Lower leg skin (tissue), 4 donors: ENCODE data around the gene PRDM16. TPM values are rescaled to one million over a fixed set of nuclear protein-coding genes. Genes with fewer than 3 reads are reported as not detected.

Experiments
- DNase-seq, 2 donors: peaks; one replicate each; pipeline ENCODE4 v3.0.0-alpha.2; 2019; ENCODE audit warnings: low spot score in 2 of 2
- H3K4me3 ChIP-seq: fragments of 200-600 bp; sonication (generic); 2 replicates; pipeline ENCODE4 v1.5.1; 2017; ENCODE audit warnings: mild to moderate bottlenecking, low read depth; ENCODE audit not compliant: poor library complexity, severe bottlenecking
- POLR2A ChIP-seq, 2 donors: fragments of 450-650 bp; IDR thresholded peaks; one replicate each; pipeline ENCODE4 v1.6.1; 2016 to 2017; ENCODE audit warnings: antibody characterized with exemption in 2 of 2, mild to moderate bottlenecking in 1 of 2, moderate library complexity in 1 of 2
- WGBS, 2 donors: methylation state at CpG; one replicate each; pipeline ENCODE4 v1.1.5; 2018; 5-methylcytosine and 5-hydroxymethylcytosine counted together
- intact Hi-C: fragments of 100-400 bp; cut with DNase I; formaldehyde crosslinking; loops from one replicate; pipeline ENCODE4 v1.15.0; 2023; ENCODE audit warnings: low total_unique reads
- total RNA-seq, 4 donors: library from RNA; depleted of rRNA; stranded (reverse); fragments of >200 nt; gene quantifications; one replicate each; pipeline ENCODE4 v1.1.0, GENCODE V29; 2016
- TF ChIP-seq, protein P1 (sequence below), 3 donors: fragments of 450-650 bp; IDR thresholded peaks; one replicate each; pipeline ENCODE4 v1.5.1; 2016; ENCODE audit warnings: antibody characterized with exemption in 3 of 3, mild to moderate bottlenecking in 3 of 3, moderate library complexity in 2 of 3

PRDM16 gene
- total RNA-seq, 4 donors from 2014 or later, result 0.08 to 0.91 (median 0.56) TPM; not detected in 1

DNA sequence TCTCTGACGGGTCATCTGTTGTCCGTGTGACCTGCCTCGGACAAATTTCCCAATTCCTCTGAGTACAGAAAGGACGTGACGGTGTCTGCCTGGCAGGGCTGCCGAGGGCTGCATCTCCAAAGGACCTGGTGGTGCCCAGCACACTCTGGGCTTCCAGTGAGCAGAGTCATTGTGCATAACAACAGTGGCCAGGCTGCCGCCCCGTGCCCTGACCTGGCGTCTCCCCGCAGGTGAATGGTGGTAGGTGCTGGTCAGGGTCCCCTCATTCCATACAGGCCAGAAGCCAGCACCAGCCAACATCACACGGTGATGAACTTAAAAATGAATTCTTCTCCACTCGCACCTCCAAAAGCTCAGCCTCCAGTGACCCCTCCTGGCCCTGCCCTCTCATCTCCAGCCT is 28.2 kb downstream of the PRDM16 start:
- no peak for DNase-seq
- intact Hi-C loops, result no loop called here
- 80 to 81% methylated on average over 11 to 12 of the region's 12 CpGs for WGBS, 2 donors
- no peak overlapping the region for H3K4me3 ChIP-seq
- TF ChIP-seq, protein P1, sequence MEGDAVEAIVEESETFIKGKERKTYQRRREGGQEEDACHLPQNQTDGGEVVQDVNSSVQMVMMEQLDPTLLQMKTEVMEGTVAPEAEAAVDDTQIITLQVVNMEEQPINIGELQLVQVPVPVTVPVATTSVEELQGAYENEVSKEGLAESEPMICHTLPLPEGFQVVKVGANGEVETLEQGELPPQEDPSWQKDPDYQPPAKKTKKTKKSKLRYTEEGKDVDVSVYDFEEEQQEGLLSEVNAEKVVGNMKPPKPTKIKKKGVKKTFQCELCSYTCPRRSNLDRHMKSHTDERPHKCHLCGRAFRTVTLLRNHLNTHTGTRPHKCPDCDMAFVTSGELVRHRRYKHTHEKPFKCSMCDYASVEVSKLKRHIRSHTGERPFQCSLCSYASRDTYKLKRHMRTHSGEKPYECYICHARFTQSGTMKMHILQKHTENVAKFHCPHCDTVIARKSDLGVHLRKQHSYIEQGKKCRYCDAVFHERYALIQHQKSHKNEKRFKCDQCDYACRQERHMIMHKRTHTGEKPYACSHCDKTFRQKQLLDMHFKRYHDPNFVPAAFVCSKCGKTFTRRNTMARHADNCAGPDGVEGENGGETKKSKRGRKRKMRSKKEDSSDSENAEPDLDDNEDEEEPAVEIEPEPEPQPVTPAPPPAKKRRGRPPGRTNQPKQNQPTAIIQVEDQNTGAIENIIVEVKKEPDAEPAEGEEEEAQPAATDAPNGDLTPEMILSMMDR (IDR thresholded peaks at IDR 0.05), result no peak
- TF ChIP-seq POLR2A (IDR thresholded peaks at IDR 0.05), result no peak

DNA sequence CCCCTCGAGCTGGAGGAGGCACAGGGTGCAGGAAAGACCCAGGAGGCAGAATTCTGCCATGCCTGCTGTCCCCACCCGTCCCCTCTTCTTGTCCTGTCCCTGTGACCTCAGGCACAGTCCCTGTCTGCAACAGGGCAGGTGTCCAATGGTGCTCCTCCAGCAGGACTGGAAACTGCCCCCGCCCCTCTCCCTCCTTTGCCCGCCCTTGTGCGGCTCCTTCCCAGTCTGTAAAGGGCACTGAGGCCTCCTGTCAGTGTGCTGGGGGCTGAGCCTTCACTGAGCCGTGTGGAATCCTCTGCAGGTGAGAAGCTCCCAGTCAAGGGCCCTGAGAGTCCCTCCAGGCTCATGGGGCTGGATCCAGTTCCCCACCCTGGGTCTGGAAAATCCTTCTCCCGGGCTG is 28.9 kb downstream of the PRDM16 start:
- TF ChIP-seq, protein P1 (IDR thresholded peaks at IDR 0.05), result no peak
- TF ChIP-seq POLR2A (IDR thresholded peaks at IDR 0.05), result no peak
- no peak overlapping the region for H3K4me3 ChIP-seq
- no peak for DNase-seq
- intact Hi-C loops, result no loop called here
- WGBS, 2 donors, result 53 to 56% methylated on average over 7 of the region's 7 CpGs

DNA sequence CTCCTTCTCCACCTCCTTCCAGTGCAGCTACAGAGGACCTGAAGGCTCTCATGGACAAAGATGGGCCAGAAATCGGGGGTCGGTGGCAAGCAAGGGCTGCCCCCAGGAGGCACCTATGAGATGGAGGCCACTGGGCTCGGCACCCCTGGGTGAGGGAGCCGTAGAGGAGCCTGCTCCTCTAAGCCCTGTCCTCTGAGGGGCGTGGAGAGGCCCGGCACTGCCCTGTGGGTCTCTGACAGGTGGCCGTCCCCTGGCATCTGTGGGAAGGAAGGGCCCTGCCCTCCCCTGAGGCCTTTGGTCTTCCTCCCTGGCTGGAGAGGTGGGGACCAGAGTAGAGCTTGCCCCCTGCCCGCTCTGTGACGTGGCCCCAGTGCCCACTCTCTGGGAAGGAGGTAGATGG is 30.9 kb downstream of the PRDM16 start:
- H3K4me3 ChIP-seq, result no peak overlapping the region
- 80 to 88% methylated on average over 9 of the region's 9 CpGs for WGBS, 2 donors
- TF ChIP-seq, protein P1 (IDR thresholded peaks at IDR 0.05), result no peak
- TF ChIP-seq POLR2A (IDR thresholded peaks at IDR 0.05), result no peak
- DNase-seq, result no peak
- intact Hi-C loops, result no loop called here

DNA sequence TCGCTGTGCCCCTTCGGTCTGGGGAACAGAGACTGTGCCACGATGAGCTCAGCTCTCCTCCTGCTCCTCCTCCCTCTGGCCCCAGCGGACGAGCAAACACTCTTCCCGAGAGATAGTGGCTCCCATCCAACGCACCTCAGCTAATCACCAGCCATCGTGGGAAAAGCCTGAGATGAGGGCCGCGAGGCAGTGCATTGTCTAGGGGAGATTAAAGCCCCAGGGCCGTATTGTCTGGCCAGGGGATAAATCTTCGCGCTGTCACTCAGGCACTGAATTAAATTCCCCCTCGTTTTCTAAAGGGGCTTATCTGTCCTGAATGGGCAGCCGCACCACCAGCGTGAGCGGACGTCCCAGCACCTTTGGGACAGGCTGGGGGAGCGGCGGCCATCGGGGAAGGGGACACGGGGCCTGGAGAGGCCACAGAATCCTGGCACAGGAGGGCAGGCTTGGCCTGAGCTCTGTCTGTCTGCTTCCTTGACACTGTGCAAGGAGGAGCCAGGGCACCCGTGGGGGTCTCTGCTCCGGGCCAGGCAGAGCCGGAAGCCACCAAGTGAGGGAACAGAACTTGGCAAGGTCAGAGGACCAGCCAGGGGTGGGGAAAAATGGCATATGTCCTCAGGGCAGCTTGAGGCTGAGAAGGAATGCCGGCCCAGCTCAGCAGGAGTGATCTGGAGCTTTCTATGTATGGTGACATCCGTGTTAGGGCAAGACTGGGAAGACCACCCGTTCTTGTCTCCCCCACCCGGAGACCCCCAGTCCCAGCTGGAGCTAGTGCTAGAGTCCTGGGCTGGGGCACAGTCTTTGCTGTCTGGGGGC is 32.3 kb downstream of the PRDM16 start:
- DNase-seq, result no peak
- TF ChIP-seq, protein P1 (IDR thresholded peaks at IDR 0.05), result no peak
- TF ChIP-seq POLR2A (IDR thresholded peaks at IDR 0.05), result no peak
- no peak overlapping the region for H3K4me3 ChIP-seq
- 40 to 46% methylated on average over 27 to 29 of the region's 29 CpGs for WGBS, 2 donors
- intact Hi-C loops, result no loop called here

DNA sequence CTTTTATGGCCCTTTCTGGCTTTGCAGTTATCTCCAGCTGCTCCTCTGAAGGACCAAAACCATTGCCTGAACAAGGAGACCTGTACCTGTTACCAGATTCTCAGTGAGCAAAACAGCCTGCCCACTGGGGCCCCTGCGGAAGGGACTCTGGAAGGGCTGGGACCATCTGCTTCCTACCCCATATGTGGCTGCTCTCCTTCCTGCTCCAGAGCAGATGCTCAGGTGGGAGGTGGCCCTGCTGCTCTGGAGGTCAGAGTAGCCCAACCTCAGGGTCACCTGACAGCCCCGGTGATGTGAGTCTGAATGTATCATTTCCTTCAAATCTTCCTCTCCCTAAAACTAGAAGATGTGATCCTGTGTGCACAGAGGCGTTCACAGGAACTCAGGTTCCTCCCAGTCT is 33.6 kb downstream of the PRDM16 start:
- H3K4me3 ChIP-seq, result no peak overlapping the region
- TF ChIP-seq, protein P1 (IDR thresholded peaks at IDR 0.05), result no peak
- TF ChIP-seq POLR2A (IDR thresholded peaks at IDR 0.05), result no peak
- no peak for DNase-seq
- 59 to 62% methylated on average over 2 to 3 of the region's 3 CpGs for WGBS, 2 donors
- intact Hi-C loops, result no loop called here
